ENCODE results near the gene TMEM185A.

TMEM185A gene

GRCh38 chrX:149633511-149633910 lies 1.9 kb upstream of the TMEM185A start:
- Histone ChIP-seq H2AFZ (ENCODE audit: low read length) (no peak overlapping the region), H3F3A (ENCODE audit: insufficient read depth, low read length) (no peaks in the 10 kb centered on the region; the same call in 1 of the 2 replicates), H3K27me3 (replicated peaks; ENCODE audit: insufficient read depth, low read length) (no peaks in the 10 kb centered on the region), H3K9ac (ENCODE audit: low read length) (no peak overlapping the region), H3K27ac (ENCODE audit: low read length) (no peak overlapping the region), H3K4me1 (ENCODE audit: low read length) (no peaks in the 10 kb centered on the region; the same call in 1 of the 2 replicates), H3K79me2 (ENCODE audit: low read length) (peaks cover 20% of the 10 kb centered on the region), H3K9me2 (replicated peaks; ENCODE audit: insufficient read depth, low read length) (no peaks in the 10 kb centered on the region), H3K4me2 (ENCODE audit: low read depth, low read length) (no peak overlapping the region), H4K20me1 (ENCODE audit: insufficient read depth, low read length) (no peaks in the 10 kb centered on the region), H3K36me3 (replicated peaks; ENCODE audit: insufficient read depth, low read length) (no peaks in the 10 kb centered on the region), H3K9me3 (replicated peaks; ENCODE audit: insufficient read depth, low read length) (no peaks in the 10 kb centered on the region), H3K4me3 (ENCODE audit: low read length) (no peak overlapping the region)
- TF ChIP-seq CTCF (IDR thresholded peaks at IDR 0.05; ENCODE audit: low read length) (no peak), EZH2 (optimal IDR thresholded peaks at IDR 0.05; ENCODE audit: low read depth, low read length) (no peak), EZH2phosphoT487 (IDR thresholded peaks at IDR 0.05; ENCODE audit: low read length) (no peak)
- DNase-seq = no peak

GRCh38 chrX:149630681-149631233 lies 835 bp downstream of the TMEM185A start:
- TF ChIP-seq EZH2 (optimal IDR thresholded peaks at IDR 0.05; ENCODE audit: low read depth, low read length) (no peak), EZH2phosphoT487 (IDR thresholded peaks at IDR 0.05; ENCODE audit: low read length) (no peak), CTCF (IDR thresholded peaks at IDR 0.05; ENCODE audit: low read length) (no peak)

DNA sequence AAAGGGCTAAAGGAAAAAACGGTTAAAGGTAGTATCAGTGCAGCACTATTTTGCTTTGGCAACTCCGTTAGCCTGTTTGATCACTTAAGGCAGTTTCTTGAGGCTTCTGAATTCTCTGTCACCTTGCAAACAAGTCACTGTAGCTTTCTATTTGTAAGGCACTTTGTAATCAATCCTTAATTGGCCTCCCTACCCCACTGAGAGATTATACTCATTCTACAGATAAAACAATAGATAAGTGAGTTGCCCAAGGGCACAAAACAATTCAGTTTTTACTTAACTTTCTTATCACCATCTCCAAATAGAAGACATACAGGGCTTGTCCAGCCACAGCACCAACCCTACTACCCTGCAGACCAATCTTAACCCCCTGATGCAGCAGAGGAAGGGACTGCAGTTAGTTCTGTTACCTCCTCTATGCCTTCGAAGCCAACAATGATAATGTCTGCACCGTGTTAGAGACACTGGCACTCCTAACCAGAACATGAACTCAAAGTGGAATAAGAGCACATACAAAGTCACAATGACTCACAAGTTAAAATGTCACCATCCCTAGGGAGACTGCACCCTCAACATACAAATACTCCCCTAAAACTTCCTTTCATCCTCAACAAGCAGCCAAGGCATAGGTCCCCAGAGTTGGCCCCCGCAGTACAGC lies 1.7 kb downstream of the TMEM185A start:
- Histone ChIP-seq H3F3A (ENCODE audit: insufficient read depth, low read length) (no peaks in the 10 kb centered on the region; the same call in 1 of the 2 replicates), H2AFZ (ENCODE audit: low read length) (no peak overlapping the region), H3K9ac (ENCODE audit: low read length) (no peak overlapping the region), H3K4me2 (ENCODE audit: low read depth, low read length) (0 out of 2 replicates have a peak overlapping the region, but pooled peaks have one; percentile 31), H3K36me3 (replicated peaks; ENCODE audit: insufficient read depth, low read length) (no peaks in the 10 kb centered on the region), H3K27me3 (replicated peaks; ENCODE audit: insufficient read depth, low read length) (no peaks in the 10 kb centered on the region), H3K9me3 (replicated peaks; ENCODE audit: insufficient read depth, low read length) (no peaks in the 10 kb centered on the region), H3K4me3 (ENCODE audit: low read length) (no peak overlapping the region), H3K4me1 (ENCODE audit: low read length) (no peaks in the 10 kb centered on the region; the same call in 1 of the 2 replicates), H3K79me2 (ENCODE audit: low read length) (peaks cover 23% of the 10 kb centered on the region), H4K20me1 (ENCODE audit: insufficient read depth, low read length) (no peaks in the 10 kb centered on the region), H3K27ac (ENCODE audit: low read length) (no peak overlapping the region), H3K9me2 (replicated peaks; ENCODE audit: insufficient read depth, low read length) (no peaks in the 10 kb centered on the region)
- TF ChIP-seq CTCF (IDR thresholded peaks at IDR 0.05; ENCODE audit: low read length) (no peak), EZH2 (optimal IDR thresholded peaks at IDR 0.05; ENCODE audit: low read depth, low read length) (no peak), EZH2phosphoT487 (IDR thresholded peaks at IDR 0.05; ENCODE audit: low read length) (no peak)
- no peak for DNase-seq

More at GRCh38 chrX:149630681-149631233, 835 bp downstream of the TMEM185A start:
- Histone ChIP-seq H3K79me2 (ENCODE audit: low read length) (peaks cover 23% of the 10 kb centered on the region), H3K4me2 (ENCODE audit: low read depth, low read length) (peak overlapping the region; percentile 31; the same call in 1 of the 2 replicates), H3K4me1 (ENCODE audit: low read length) (no peaks in the 10 kb centered on the region; the same call in 1 of the 2 replicates), H3K9ac (ENCODE audit: low read length) (peak overlapping the region; percentile 48; the same call in 1 of the 2 replicates), H3F3A (ENCODE audit: insufficient read depth, low read length) (no peaks in the 10 kb centered on the region; the same call in 1 of the 2 replicates), H4K20me1 (ENCODE audit: insufficient read depth, low read length) (no peaks in the 10 kb centered on the region), H3K36me3 (replicated peaks; ENCODE audit: insufficient read depth, low read length) (no peaks in the 10 kb centered on the region), H3K27ac (ENCODE audit: low read length) (no peak overlapping the region), H3K9me2 (replicated peaks; ENCODE audit: insufficient read depth, low read length) (no peaks in the 10 kb centered on the region), H3K4me3 (ENCODE audit: low read length) (peak overlapping the region; percentile 71), H3K9me3 (replicated peaks; ENCODE audit: insufficient read depth, low read length) (no peaks in the 10 kb centered on the region), H3K27me3 (replicated peaks; ENCODE audit: insufficient read depth, low read length) (no peaks in the 10 kb centered on the region), H2AFZ (ENCODE audit: low read length) (peak overlapping the region; percentile 89)
- no peak for DNase-seq
